ENCODE results near the gene BCL2L13. TPM values are rescaled to one million over a fixed set of nuclear protein-coding genes. Genes with fewer than 3 reads are reported as not detected.
A peak's percentile ranks its signal among the peaks of the same experiment; 100 is the strongest.

Gene BCL2L13
- total and polyA plus RNA-seq, 8 donors: 30.5 to 38.9 (median 34.6) TPM

GRCh38 chr22:17724241-17724640 is 85.7 kb downstream of the BCL2L13 start:
- no peaks in the 10 kb centered on the region for H3K27me3 ChIP-seq
- intact Hi-C loops (cut with DNase I): no loop called here
- peaks cover 0 to 26% of the 10 kb centered on the region in 2 donors for H3K36me3 ChIP-seq
- H3K4me1 ChIP-seq: peaks cover 0 to 12% of the 10 kb centered on the region in 2 donors
- no peak overlapping the region for H3K27ac ChIP-seq
- no peak overlapping the region for H3K4me3 ChIP-seq
- ATAC-seq (no peak), DNase-seq (no peak)
- H3K9me3 ChIP-seq: no peaks in the 10 kb centered on the region
- no peak for TF ChIP-seq CTCF (IDR thresholded peaks at IDR 0.05)

GRCh38 chr22:17724678-17725499 is 86.3 kb downstream of the BCL2L13 start:
- Histone ChIP-seq H3K4me3 (no peak overlapping the region), H3K27ac (no peak overlapping the region), H3K36me3 (peaks cover 0 to 32% of the 10 kb centered on the region in 2 donors), H3K4me1 (peaks cover 0 to 12% of the 10 kb centered on the region in 2 donors), H3K9me3 (no peaks in the 10 kb centered on the region), H3K27me3 (no peaks in the 10 kb centered on the region)
- intact Hi-C loops (cut with DNase I): no loop called here
- no peak for DNase-seq
- no peak for ATAC-seq
- no peak for TF ChIP-seq CTCF (IDR thresholded peaks at IDR 0.05)

- Histone ChIP-seq H3K36me3 (peaks cover 0 to 38% of the 10 kb centered on the region in 2 donors), H3K9me3 (no peaks in the 10 kb centered on the region), H3K4me1 (peaks cover 0 to 12% of the 10 kb centered on the region in 2 donors), H3K4me3 (no peak overlapping the region), H3K27me3 (no peaks in the 10 kb centered on the region), H3K27ac (no peak overlapping the region)
- DNase-seq: no peak
- no peak for ATAC-seq
- intact Hi-C loops (cut with DNase I): no loop called here
- no peak for TF ChIP-seq CTCF (IDR thresholded peaks at IDR 0.05)
Measured at GRCh38 chr22:17725500-17725796, 86.9 kb downstream of the BCL2L13 start.

- DNase-seq (no peak), ATAC-seq (no peak)
- Histone ChIP-seq H3K27ac (peak overlapping the region in 1 of 2 donors; percentile 10), H3K36me3 (peaks cover 0 to 46% of the 10 kb centered on the region in 2 donors), H3K9me3 (no peaks in the 10 kb centered on the region), H3K27me3 (no peaks in the 10 kb centered on the region), H3K4me3 (no peak overlapping the region), H3K4me1 (peaks cover 0 to 12% of the 10 kb centered on the region in 2 donors)
- TF ChIP-seq CTCF (IDR thresholded peaks at IDR 0.05): no peak
- intact Hi-C loops (cut with DNase I): no loop called here
Measured at GRCh38 chr22:17726006-17726927, 87.7 kb downstream of the BCL2L13 start.
